ENCODE measurements around the gene OGDH. TPM values are rescaled to one million over a fixed set of nuclear protein-coding genes. Genes with fewer than 3 reads are reported as not detected.

OGDH gene
- total and polyA plus RNA-seq, 2 of the 4 experiments (the other 2 are of a cell fraction) = 47.4 to 56.5 TPM

DNA sequence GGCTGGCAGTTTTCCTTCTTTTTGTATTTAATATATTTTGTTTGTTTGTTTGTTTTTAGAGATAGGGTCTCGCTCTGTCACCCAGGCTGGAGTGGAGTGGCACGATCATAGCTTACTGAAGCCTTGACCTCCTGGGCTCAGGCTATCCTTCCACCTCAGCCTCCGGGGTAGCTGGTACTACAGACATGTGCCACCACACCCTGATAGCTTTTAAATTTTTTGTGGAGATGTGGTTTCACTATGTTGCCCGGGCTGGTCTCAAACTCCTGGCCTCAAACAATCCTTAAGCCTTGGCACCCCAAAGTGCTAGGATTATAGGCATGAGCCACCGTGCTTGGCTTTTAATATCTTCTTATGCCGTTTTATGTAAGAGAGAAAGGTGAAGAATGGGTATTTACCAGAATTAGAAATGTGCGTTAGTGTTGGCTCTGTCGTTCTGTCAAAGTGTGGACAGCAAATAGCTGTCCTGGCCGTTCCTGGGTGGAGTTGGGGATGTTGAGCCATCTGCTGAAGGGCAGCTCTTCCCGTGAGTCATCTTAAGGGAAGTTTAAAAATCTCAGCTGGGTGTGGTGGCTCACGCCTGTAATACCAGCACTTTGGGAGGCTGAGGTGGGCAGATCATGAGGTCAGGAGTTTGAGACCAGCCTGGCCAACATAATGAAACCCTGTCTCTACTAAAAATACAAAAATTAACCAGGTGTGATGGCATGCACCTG lies 14.8 kb downstream of the OGDH start:
- no peak overlapping the region for H3K18ac ChIP-seq (ENCODE audit: low read depth, low read length)
- no peak overlapping the region for H3K4me2 ChIP-seq (ENCODE audit: low read depth, low read length)
- H4K5ac ChIP-seq (ENCODE audit: low read depth, low read length) = no peak overlapping the region; the same call in 1 of the 2 replicates
- no peak overlapping the region for H3K56ac ChIP-seq (ENCODE audit: extremely low read depth, insufficient read depth, low read length)
- peaks cover 10% of the 10 kb centered on the region for H3K36me3 ChIP-seq (ENCODE audit: control insufficient read depth, insufficient read depth, low read length)
- no peaks in the 10 kb centered on the region for H3K27me3 ChIP-seq (ENCODE audit: control insufficient read depth, insufficient read depth, low read length)
- ChIA-PET POLR2A (ENCODE audit: unreplicated experiment) (no interaction called here), CTCF (no interaction called here)
- no peak overlapping the region for H2AFZ ChIP-seq (replicated peaks; ENCODE audit: low read length, poor library complexity)
- no peak overlapping the region for H2BK20ac ChIP-seq (ENCODE audit: low read depth, low read length)
- H4K91ac ChIP-seq (ENCODE audit: insufficient read depth, low read depth, low read length) = no peak overlapping the region
- in situ Hi-C loops (cut with MboI; ENCODE audit: low sequenced_read_pairs) = no loop called here
- BruUV-seq (replicated peaks) = no TSS peak
- H3K23ac ChIP-seq (ENCODE audit: low read depth, low read length) = no peak overlapping the region
- ATAC-seq (ENCODE audit: low read depth) = 0 out of 2 replicates have a peak, but pooled peaks have one; percentile 13
- intact Hi-C loops (cut with micrococcal nuclease) = no loop called here
- H2BK120ac ChIP-seq (ENCODE audit: low read depth, low read length) = no peak overlapping the region
- peaks cover 10% of the 10 kb centered on the region for H3K9me1 ChIP-seq (ENCODE audit: insufficient read depth, low read length)
- H2AK5ac ChIP-seq (ENCODE audit: low read depth, low read length) = no peak overlapping the region
- H3K9me3 ChIP-seq (ENCODE audit: control insufficient read depth, insufficient read depth, low read length) = no peaks in the 10 kb centered on the region
- no peak overlapping the region for H3K27ac ChIP-seq (ENCODE audit: insufficient read depth, low read length)
- no peak overlapping the region for H3K9ac ChIP-seq (ENCODE audit: low read depth, low read length)
- peaks cover 43 to 78% of the 10 kb centered on the region in 2 experiments for H3K79me1 ChIP-seq (ENCODE audit: low read depth in 1 of 2, low read length in 2 of 2)
- H4K20me1 ChIP-seq (ENCODE audit: insufficient read depth, low read length) = peaks cover 12% of the 10 kb centered on the region
- peaks cover 10% of the 10 kb centered on the region for H3K4me1 ChIP-seq (ENCODE audit: control insufficient read depth, insufficient read depth, low read length)
- H2BK15ac ChIP-seq (ENCODE audit: low read depth, low read length) = no peak overlapping the region
- no peak overlapping the region for H2AK9ac ChIP-seq (replicated peaks; ENCODE audit: low read depth, low read length, poor library complexity)
- peak; percentile 28 for DNase-seq
- H3K4ac ChIP-seq (ENCODE audit: low read depth, low read length) = no peak overlapping the region
- no peak overlapping the region for H3K14ac ChIP-seq (replicated peaks; ENCODE audit: low read depth, low read length)
- dilution Hi-C loops (cut with HindIII; ENCODE audit: low sequenced_read_pairs, unreplicated experiment) = no loop called here
- TF ChIP-seq CEBPB (IDR thresholded peaks at IDR 0.05; ENCODE audit: low read depth, low read length) (no peak), MAFK (IDR thresholded peaks at IDR 0.05; ENCODE audit: low read depth, low read length) (no peak), POLR2A (IDR thresholded peaks at IDR 0.05; ENCODE audit: low read depth, low read length) (no peak), CHD1 (IDR thresholded peaks at IDR 0.05; ENCODE audit: low read depth, low read length) (no peak), RFX5 (IDR thresholded peaks at IDR 0.05; ENCODE audit: low read depth, low read length) (no peak), RAD21 (IDR thresholded peaks at IDR 0.05; ENCODE audit: low read length) (no peak), RCOR1 (IDR thresholded peaks at IDR 0.05; ENCODE audit: insufficient replicate concordance, low read length) (no peak), SMC3 (IDR thresholded peaks at IDR 0.05; ENCODE audit: low read depth, low read length) (no peak)
- TF ChIP-seq, protein P1, sequence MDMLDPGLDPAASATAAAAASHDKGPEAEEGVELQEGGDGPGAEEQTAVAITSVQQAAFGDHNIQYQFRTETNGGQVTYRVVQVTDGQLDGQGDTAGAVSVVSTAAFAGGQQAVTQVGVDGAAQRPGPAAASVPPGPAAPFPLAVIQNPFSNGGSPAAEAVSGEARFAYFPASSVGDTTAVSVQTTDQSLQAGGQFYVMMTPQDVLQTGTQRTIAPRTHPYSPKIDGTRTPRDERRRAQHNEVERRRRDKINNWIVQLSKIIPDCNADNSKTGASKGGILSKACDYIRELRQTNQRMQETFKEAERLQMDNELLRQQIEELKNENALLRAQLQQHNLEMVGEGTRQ (IDR thresholded peaks at IDR 0.05; ENCODE audit: low read depth, low read length) = no peak
- TF ChIP-seq, protein P2, sequence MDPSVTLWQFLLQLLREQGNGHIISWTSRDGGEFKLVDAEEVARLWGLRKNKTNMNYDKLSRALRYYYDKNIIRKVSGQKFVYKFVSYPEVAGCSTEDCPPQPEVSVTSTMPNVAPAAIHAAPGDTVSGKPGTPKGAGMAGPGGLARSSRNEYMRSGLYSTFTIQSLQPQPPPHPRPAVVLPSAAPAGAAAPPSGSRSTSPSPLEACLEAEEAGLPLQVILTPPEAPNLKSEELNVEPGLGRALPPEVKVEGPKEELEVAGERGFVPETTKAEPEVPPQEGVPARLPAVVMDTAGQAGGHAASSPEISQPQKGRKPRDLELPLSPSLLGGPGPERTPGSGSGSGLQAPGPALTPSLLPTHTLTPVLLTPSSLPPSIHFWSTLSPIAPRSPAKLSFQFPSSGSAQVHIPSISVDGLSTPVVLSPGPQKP (IDR thresholded peaks at IDR 0.05; ENCODE audit: borderline replicate concordance, low read depth, low read length) = no peak
- no peak overlapping the region for H2BK5ac ChIP-seq (ENCODE audit: low read depth, low read length, poor library complexity, severe bottlenecking)
- H4K8ac ChIP-seq (ENCODE audit: low read depth in 2 of 2, low read length in 2 of 2) = no peak overlapping the region
- WGBS, 2 experiments (ENCODE audit: extremely low coverage in 2 of 2, insufficient read length in 1 of 2) = 100% methylated on average over 1 of the region's 11 CpGs; no CpG with 5 or more reads in 1 of the 2 experiments
- H3K4me3 ChIP-seq (ENCODE audit: insufficient read depth, low read depth, low read length) = no peak overlapping the region

Data from IMR-90 (cell line).